Measurements from ENCODE around the gene YY1.

GRCh38 chr14:100211893-100212292 lies 27.1 kb upstream of the YY1 start:
- TF ChIP-seq CTCF (IDR thresholded peaks at IDR 0.05): no peak
- no peak for TF ChIP-seq EP300 (IDR thresholded peaks at IDR 0.05)
- TF ChIP-seq POLR2A (IDR thresholded peaks at IDR 0.05): no peak
